ENCODE measurements around the gene SLC16A10.

SLC16A10 gene

GRCh38 chr6:111277819-111278218 is 190.5 kb downstream of the SLC16A10 start:
- no peak for FAIRE-seq
- TF ChIP-seq TAF1 (IDR thresholded peaks at IDR 0.05; ENCODE audit: borderline replicate concordance, low read depth, low read length) (no peak), POLR2AphosphoS5 (IDR thresholded peaks at IDR 0.05; ENCODE audit: low read depth, low read length) (no peak), POLR2A (IDR thresholded peaks at IDR 0.05; ENCODE audit: low read depth, low read length) (no peak)
- DNase-seq (ENCODE audit: insufficient read length), result no peak

DNA sequence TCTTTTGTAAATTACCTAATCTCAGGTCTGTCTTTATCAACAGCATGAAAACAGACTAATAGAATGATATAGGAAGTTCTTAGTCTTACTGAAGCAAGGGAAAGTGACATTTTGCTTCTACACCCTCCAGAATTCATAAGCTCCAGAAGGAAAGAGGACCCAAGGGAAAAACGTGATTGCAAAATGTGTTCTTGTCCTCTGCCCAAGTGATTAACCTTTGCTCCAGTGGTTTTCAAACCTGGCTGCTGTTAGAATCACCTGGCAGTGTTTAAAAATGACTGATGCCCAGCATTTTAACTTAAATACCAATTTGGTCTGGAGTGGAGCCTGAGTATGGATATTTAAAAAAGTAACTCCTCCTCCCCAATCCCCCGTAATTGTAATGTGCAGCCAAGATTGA is 191.4 kb downstream of the SLC16A10 start:
- DNase-seq (ENCODE audit: insufficient read length) (no peak), FAIRE-seq (no peak)
- TF ChIP-seq TAF1 (IDR thresholded peaks at IDR 0.05; ENCODE audit: borderline replicate concordance, low read depth, low read length), result no peak
- TF ChIP-seq POLR2AphosphoS5 (IDR thresholded peaks at IDR 0.05; ENCODE audit: low read depth, low read length), result no peak
- TF ChIP-seq POLR2A (IDR thresholded peaks at IDR 0.05; ENCODE audit: low read depth, low read length), result no peak

DNA sequence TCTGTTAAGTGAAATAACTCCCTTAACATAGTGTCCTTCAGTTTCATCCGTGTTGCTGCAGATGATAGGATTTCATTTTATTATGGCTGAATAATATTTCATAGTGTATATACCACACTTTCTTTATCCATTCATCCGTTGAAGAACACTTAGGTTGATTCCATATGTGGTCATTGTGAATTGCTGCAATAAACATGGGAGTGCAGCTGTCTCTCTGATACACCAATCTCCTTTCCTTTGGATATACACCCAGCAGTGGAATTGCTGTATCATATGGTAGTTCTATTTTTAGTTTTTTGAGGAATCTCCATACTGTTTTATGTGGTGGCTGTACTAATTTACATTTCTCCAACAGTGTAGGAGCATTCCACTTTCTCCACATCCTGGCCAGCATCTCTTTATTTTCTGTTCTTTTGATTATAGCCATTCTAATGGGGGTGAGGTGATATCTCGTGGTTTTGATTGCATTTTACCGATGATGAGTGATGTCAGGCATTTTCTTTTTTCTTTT is 193.2 kb downstream of the SLC16A10 start:
- DNase-seq (ENCODE audit: insufficient read length), result no peak
- FAIRE-seq, result no peak
- TF ChIP-seq POLR2A (IDR thresholded peaks at IDR 0.05; ENCODE audit: low read depth, low read length) (no peak), POLR2AphosphoS5 (IDR thresholded peaks at IDR 0.05; ENCODE audit: low read depth, low read length) (no peak), TAF1 (IDR thresholded peaks at IDR 0.05; ENCODE audit: borderline replicate concordance, low read depth, low read length) (no peak)

Data from GM12892 (cell line).